A549 (cell line): ENCODE measurements around the gene SYP. TPM values are rescaled to one million over a fixed set of nuclear protein-coding genes. Genes with fewer than 3 reads are reported as not detected.

Experiments
- ATAC-seq, 2 experiments: fragments of 200-7000 bp in 1 of 2; fragments of >200 bp in 1 of 2; cut with Nextera tagmentation in 1 of 2; cut with Tn5 transposase in 1 of 2; 3 replicates each; pipeline versions ENCODE4 v1.8.0 to v1.9.1; 2018 to 2020; ENCODE audit warnings: mild to moderate bottlenecking in 1 of 2, moderate library complexity in 1 of 2
- CTCF ChIA-PET: fragments of 300-600 bp; sonication (Branson Sonifier 250); formaldehyde crosslinking; extraction: SDS; loops from one replicate; lab custom pipeline; 2021; ENCODE audit warnings: antibody characterized with exemption, inconsistent platforms; lab: Yijun Ruan, JAX
- POLR2A ChIA-PET: fragments of 350-600 bp; formaldehyde crosslinking; extraction: SDS; loops from one replicate; lab custom pipeline; 2021; ENCODE audit warnings: antibody characterized with exemption, inconsistent platforms; lab: Yijun Ruan, JAX
- DNase-seq, 2 experiments: peaks; one replicate each; pipeline versions ENCODE4 v3.0.0 to v3.0.0-alpha.2; 2011 to 2016; ENCODE audit warnings: low read depth in 1 of 2, low spot score in 1 of 2
- FAIRE-seq: peaks from 2 replicates; lab custom pipeline; 2011; peaks lifted over from hg19 to GRCh38; lab: Jason Lieb, UNC
- H3K27ac ChIP-seq, 2 experiments: fragments of >200 bp; sonication (Bioruptor Twin); formaldehyde crosslinking; 3 replicates each; pipeline ENCODE4 v1.5.1; 2016 to 2017
- H3K4me1 ChIP-seq: fragments of >200 bp; sonication (Bioruptor Twin); formaldehyde crosslinking; 3 replicates; pipeline ENCODE4 v1.6.1; 2016
- H3K4me2 ChIP-seq: fragments of >200 bp; sonication (Bioruptor Twin); formaldehyde crosslinking; 3 replicates; pipeline ENCODE4 v1.6.1; 2016
- H3K4me3 ChIP-seq: fragments of >200 bp; sonication (Bioruptor Twin); formaldehyde crosslinking; 3 replicates; pipeline ENCODE4 v1.5.1; 2016
- H3K9me3 ChIP-seq: fragments of >200 bp; sonication (Bioruptor Twin); formaldehyde crosslinking; 3 replicates; pipeline ENCODE4 v1.6.1; 2016
- BCL3 ChIP-seq: fragments of >200 bp; sonication (Bioruptor Twin); formaldehyde crosslinking; IDR thresholded peaks from 3 replicates; pipeline ENCODE4 v1.6.1; 2016
- CBX2 ChIP-seq: fragments of 200-600 bp; sonication (generic); IDR thresholded peaks from 2 replicates; pipeline ENCODE4 v1.6.1; 2016; ENCODE audit warnings: low read depth, mild to moderate bottlenecking, borderline replicate concordance
- CHD2 ChIP-seq: fragments of 150-350 bp; IDR thresholded peaks from 2 replicates; pipeline ENCODE4 v1.6.1; 2014; ENCODE audit warnings: low read length; ENCODE audit not compliant: partially characterized antibody
- CTCF ChIP-seq: fragments of >200 bp; sonication (Bioruptor Twin); formaldehyde crosslinking; IDR thresholded peaks from 3 replicates; pipeline ENCODE4 v1.5.1; 2016
- EHF ChIP-seq: fragments of 250-450 bp; sonication (Bioruptor Pico); IDR thresholded peaks from 2 replicates; pipeline ENCODE4 v1.5.0; 2020; ENCODE audit warnings: mild to moderate bottlenecking
- EHMT2 ChIP-seq: fragments of 200-600 bp; sonication (generic); IDR thresholded peaks from 2 replicates; pipeline ENCODE4 v1.6.1; 2016; ENCODE audit warnings: antibody characterized with exemption, low read depth, mild to moderate bottlenecking, moderate library complexity
- ELK1 ChIP-seq: fragments of 150-350 bp; IDR thresholded peaks from 2 replicates; pipeline ENCODE4 v1.6.1; 2014; ENCODE audit warnings: low read depth, mild to moderate bottlenecking, low read length
- ESRRA ChIP-seq: fragments of 150-350 bp; IDR thresholded peaks from 2 replicates; pipeline ENCODE4 v1.6.1; 2014; ENCODE audit warnings: mild to moderate bottlenecking, low read length, borderline replicate concordance
- FOXS1 ChIP-seq: fragments of 250-450 bp; sonication (Bioruptor Pico); IDR thresholded peaks from 2 replicates; pipeline ENCODE4 v1.5.0; 2020; ENCODE audit warnings: mild to moderate bottlenecking, moderate library complexity
- GATA3 ChIP-seq: IDR thresholded peaks from 2 replicates; pipeline ENCODE4 v1.6.1; 2012; ENCODE audit warnings: borderline replicate concordance
- HES2 ChIP-seq: fragments of >200 bp; sonication (Bioruptor Twin); formaldehyde crosslinking; IDR thresholded peaks from 2 replicates; pipeline ENCODE4 v1.6.1; 2016
- JUN ChIP-seq, 2 experiments: fragments of >200 bp; sonication (Bioruptor Twin); formaldehyde crosslinking; IDR thresholded peaks; 2 replicates in 1 of 2; 3 replicates in 1 of 2; pipeline ENCODE4 v1.6.1; 2016 to 2017
- JUNB ChIP-seq: fragments of >200 bp; sonication (Bioruptor Twin); formaldehyde crosslinking; IDR thresholded peaks from 2 replicates; pipeline ENCODE4 v1.6.1; 2016
- KDM5A ChIP-seq: fragments of 200-600 bp; sonication (generic); IDR thresholded peaks from 2 replicates; pipeline ENCODE4 v1.6.1; 2016; ENCODE audit warnings: antibody characterized with exemption, mild to moderate bottlenecking
- MAFK ChIP-seq: fragments of 450-650 bp; IDR thresholded peaks from 2 replicates; pipeline ENCODE4 v1.6.1; 2014; ENCODE audit not compliant: partially characterized antibody
- MYC ChIP-seq: IDR thresholded peaks from 2 replicates; pipeline ENCODE4 v1.6.1; 2012; ENCODE audit warnings: mild to moderate bottlenecking, inconsistent platforms, low read length, improper control_type of control experiment, borderline replicate concordance
- NFE2L2 ChIP-seq: fragments of 150-350 bp; conservative IDR thresholded peaks from 2 replicates; pipeline ENCODE4 v1.6.1; 2014; ENCODE audit warnings: low read length
- NPAS2 ChIP-seq: fragments of 250-450 bp; sonication (Bioruptor Pico); IDR thresholded peaks from 2 replicates; pipeline ENCODE4 v1.8.0; 2022; ENCODE audit warnings: mild to moderate bottlenecking, moderate library complexity, borderline replicate concordance
- PHF8 ChIP-seq: fragments of 200-600 bp; sonication (generic); IDR thresholded peaks from 2 replicates; pipeline ENCODE4 v1.6.1; 2016; ENCODE audit warnings: low read depth, mild to moderate bottlenecking, antibody characterized with exemption, moderate library complexity, borderline replicate concordance
- RAD21 ChIP-seq, 2 experiments: fragments of >200 bp in 1 of 2; sonication (Bioruptor Twin) in 1 of 2; formaldehyde crosslinking in 1 of 2; IDR thresholded peaks in 1 of 2; conservative IDR thresholded peaks in 1 of 2; 2 replicates in 1 of 2; 3 replicates in 1 of 2; pipeline ENCODE4 v1.6.1; 2012 to 2018; ENCODE audit warnings: inconsistent platforms in 1 of 2
- RARB ChIP-seq: fragments of 250-450 bp; sonication (Bioruptor Pico); IDR thresholded peaks from 2 replicates; pipeline ENCODE4 v1.8.0; 2021; ENCODE audit warnings: mild to moderate bottlenecking, moderate library complexity
- REST ChIP-seq: fragments of 200-600 bp; sonication (generic); IDR thresholded peaks from 2 replicates; pipeline ENCODE4 v1.6.1; 2016; ENCODE audit warnings: antibody characterized with exemption, mild to moderate bottlenecking, moderate library complexity
- RFX5 ChIP-seq: fragments of 450-650 bp; IDR thresholded peaks from 2 replicates; pipeline ENCODE4 v1.7.1; 2014; ENCODE audit warnings: antibody characterized with exemption, mild to moderate bottlenecking, moderate library complexity
- USF2 ChIP-seq: fragments of 450-650 bp; IDR thresholded peaks from 2 replicates; pipeline ENCODE4 v1.6.1; 2014; ENCODE audit warnings: antibody characterized with exemption
- ZSCAN20 ChIP-seq: fragments of 250-450 bp; sonication (Bioruptor Pico); IDR thresholded peaks from 2 replicates; pipeline ENCODE4 v1.8.0; 2022; ENCODE audit warnings: mild to moderate bottlenecking, moderate library complexity
- WGBS: methylation state at CpG from one replicate; pipeline ENCODE4 v1.1.6; 2017; ENCODE audit errors: missing lambda C conversion rate; 5-methylcytosine and 5-hydroxymethylcytosine counted together
- polyA plus RNA-seq, 4 experiments: library from polyadenylated mRNA; depleted of rRNA in 3 of 4; stranded (reverse); fragments of >200 nt; fragmentation: RNase III in 1 of 4; extraction: RNeasy Plus Mini Kit Qiagen cat#74134 plus additional on column Dnase treatment in 1 of 4; gene quantifications; 2 replicates in 3 of 4; 3 replicates in 1 of 4; pipeline ENCODE4 v1.2.3, GENCODE V29; 2011 to 2017

Gene SYP
- polyA plus RNA-seq, 2 of the 4 experiments (the other 2 are of a cell fraction), result 1.3 to 3.8 TPM

GRCh38 chrX:49227726-49228125 is 27.7 kb upstream of the SYP start:
- no peak for FAIRE-seq
- TF ChIP-seq MYC (no peak), MAFK (no peak), BCL3 (no peak), FOXS1 (CRISPR knock-in tag) (no peak), PHF8 (no peak), RARB (CRISPR knock-in tag) (no peak), JUNB (no peak), JUN (IDR thresholded peaks at IDR 0.05) (no peak), ELK1 (no peak), RAD21 (conservative IDR thresholded peaks at IDR 0.05 in 1 of 2, IDR thresholded peaks at IDR 0.05 in 1 of 2) (no peak), REST (no peak), CBX2 (no peak), HES2 (no peak), USF2 (no peak), KDM5A (no peak), ESRRA (no peak), CHD2 (no peak), NFE2L2 (no peak), NPAS2 (CRISPR knock-in tag) (no peak), RFX5 (no peak)
- no peak for DNase-seq
- Histone ChIP-seq H3K4me1 (no peaks in the 10 kb centered on the region), H3K4me2 (no peak overlapping the region), H3K9me3 (no peaks in the 10 kb centered on the region), H3K27ac (no peak overlapping the region), H3K4me3 (no peak overlapping the region)
- ATAC-seq, result no peak
- ChIA-PET CTCF (no interaction called here), POLR2A (no interaction called here)
- 23% methylated on average over 2 of the region's 2 CpGs for WGBS

GRCh38 chrX:49226946-49227345 is 27.0 kb upstream of the SYP start:
- WGBS, result 13% methylated on average over 5 of the region's 9 CpGs
- no peak overlapping the region for H3K4me2 ChIP-seq
- no peaks in the 10 kb centered on the region for H3K9me3 ChIP-seq
- H3K27ac ChIP-seq, result no peak overlapping the region
- FAIRE-seq (no peak), DNase-seq (no peak), ATAC-seq (no peak)
- ChIA-PET CTCF (no interaction called here), POLR2A (no interaction called here)
- H3K4me1 ChIP-seq, result no peaks in the 10 kb centered on the region
- H3K4me3 ChIP-seq, result no peak overlapping the region
- TF ChIP-seq EHF (CRISPR knock-in tag) (no peak), RFX5 (no peak), REST (no peak), CTCF (no peak), RARB (CRISPR knock-in tag) (no peak), NPAS2 (CRISPR knock-in tag) (no peak), EHMT2 (no peak), ZSCAN20 (CRISPR knock-in tag) (no peak), GATA3 (no peak)
